IMR-90 (cell line): ENCODE measurements around the gene UNC93B1.

Experiments used
- MAZ ChIP-seq: IDR thresholded peaks from 2 replicates; pipeline ENCODE4 v1.6.1; 2012; ENCODE audit warnings: low read depth, mild to moderate bottlenecking, low read length, improper control_type of control experiment, moderate library complexity, borderline replicate concordance
- NFE2L2 ChIP-seq: fragments of 150-350 bp; IDR thresholded peaks from 2 replicates; pipeline ENCODE4 v1.6.1; 2016; ENCODE audit warnings: low read depth, mild to moderate bottlenecking, low read length
- POLR2A ChIP-seq: IDR thresholded peaks from 2 replicates; pipeline ENCODE4 v1.6.1; 2012; ENCODE audit warnings: mild to moderate bottlenecking, low read depth, low read length
- RFX5 ChIP-seq: IDR thresholded peaks from 2 replicates; pipeline ENCODE4 v1.8.0; 2012; ENCODE audit warnings: low read depth, mild to moderate bottlenecking, low read length, moderate library complexity
- SMC3 ChIP-seq: fragments of 150-350 bp; IDR thresholded peaks from 2 replicates; pipeline ENCODE4 v1.6.1; 2016; ENCODE audit warnings: low read depth, mild to moderate bottlenecking, antibody characterized with exemption, low read length, moderate library complexity
- TF ChIP-seq, protein P1 (sequence below): conservative IDR thresholded peaks from 2 replicates; pipeline ENCODE4 v1.5.1; 2012; ENCODE audit warnings: mild to moderate bottlenecking, low read depth, low read length, improper control_type of control experiment

DNA sequence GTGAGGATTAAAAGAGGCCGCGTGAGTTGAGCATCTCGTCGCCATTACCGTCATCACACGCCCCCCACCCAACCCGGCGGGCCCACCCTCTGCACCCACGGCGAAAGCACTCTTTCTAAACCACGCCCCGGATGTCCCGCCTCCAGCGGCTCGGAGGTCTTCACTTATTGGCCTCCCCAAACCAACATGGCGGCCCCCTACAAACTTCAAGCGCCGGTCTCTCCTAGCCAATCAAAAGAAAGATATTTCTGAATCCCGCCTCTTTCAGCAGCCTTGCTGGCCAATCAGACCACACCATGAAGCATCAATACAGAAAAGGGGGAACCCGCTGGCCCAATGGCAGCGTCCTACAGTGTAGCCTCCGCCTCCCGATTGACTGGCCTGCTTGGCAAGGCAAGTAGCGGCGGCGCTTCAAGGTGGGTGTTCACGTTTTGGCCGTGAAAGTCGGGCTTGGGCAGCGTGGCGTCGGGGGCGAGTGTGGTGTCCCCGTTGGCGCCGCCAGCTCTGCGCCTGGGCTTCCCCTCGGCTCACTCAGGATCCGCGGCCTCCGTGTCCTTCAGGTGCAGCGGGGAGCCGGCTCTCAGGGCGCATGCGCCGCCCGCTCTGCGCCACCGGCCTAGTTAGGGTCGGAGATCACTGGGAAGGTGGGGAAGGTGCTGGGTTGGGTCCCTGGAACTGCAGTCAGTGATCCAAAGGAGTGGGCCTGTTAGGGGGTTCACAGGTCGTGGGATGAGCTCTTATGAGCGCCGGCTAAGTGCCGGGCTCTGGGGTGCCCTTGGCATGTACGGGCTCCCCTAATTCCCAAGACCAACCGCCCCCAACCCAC is 26.6 kb upstream of the UNC93B1 start, which contains the start of gene NDUFS8:
- TF ChIP-seq, protein P1, sequence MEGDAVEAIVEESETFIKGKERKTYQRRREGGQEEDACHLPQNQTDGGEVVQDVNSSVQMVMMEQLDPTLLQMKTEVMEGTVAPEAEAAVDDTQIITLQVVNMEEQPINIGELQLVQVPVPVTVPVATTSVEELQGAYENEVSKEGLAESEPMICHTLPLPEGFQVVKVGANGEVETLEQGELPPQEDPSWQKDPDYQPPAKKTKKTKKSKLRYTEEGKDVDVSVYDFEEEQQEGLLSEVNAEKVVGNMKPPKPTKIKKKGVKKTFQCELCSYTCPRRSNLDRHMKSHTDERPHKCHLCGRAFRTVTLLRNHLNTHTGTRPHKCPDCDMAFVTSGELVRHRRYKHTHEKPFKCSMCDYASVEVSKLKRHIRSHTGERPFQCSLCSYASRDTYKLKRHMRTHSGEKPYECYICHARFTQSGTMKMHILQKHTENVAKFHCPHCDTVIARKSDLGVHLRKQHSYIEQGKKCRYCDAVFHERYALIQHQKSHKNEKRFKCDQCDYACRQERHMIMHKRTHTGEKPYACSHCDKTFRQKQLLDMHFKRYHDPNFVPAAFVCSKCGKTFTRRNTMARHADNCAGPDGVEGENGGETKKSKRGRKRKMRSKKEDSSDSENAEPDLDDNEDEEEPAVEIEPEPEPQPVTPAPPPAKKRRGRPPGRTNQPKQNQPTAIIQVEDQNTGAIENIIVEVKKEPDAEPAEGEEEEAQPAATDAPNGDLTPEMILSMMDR: no peak
- TF ChIP-seq POLR2A (no peak), SMC3 (no peak), MAZ (no peak; the same call in 1 of the 2 replicates), RFX5 (no peak), NFE2L2 (no peak)
